Cardiac muscle cell (in vitro differentiated cells and primary cell): ENCODE measurements around the gene PLD1. TPM values are rescaled to one million over a fixed set of nuclear protein-coding genes. Genes with fewer than 3 reads are reported as not detected.

Source experiments
- DNase-seq, 2 donors: peaks; one replicate each; pipeline versions ENCODE4 v3.0.0 to v3.0.0-alpha.2; 2010 to 2017; ENCODE audit warnings: low read depth in 1 of 2, low spot score in 1 of 2
- H3K27ac ChIP-seq: fragments of 200-600 bp; sonication (generic); 2 replicates; pipeline ENCODE4 v1.5.1; 2016
- H3K27me3 ChIP-seq: fragments of 200-600 bp; sonication (generic); 2 replicates; pipeline ENCODE4 v1.6.0; 2016; ENCODE audit warnings: control low read depth
- H3K36me3 ChIP-seq: fragments of 200-600 bp; sonication (generic); 2 replicates; pipeline ENCODE4 v1.5.1; 2016; ENCODE audit warnings: control low read depth
- H3K4me1 ChIP-seq: fragments of 200-600 bp; sonication (generic); 2 replicates; pipeline ENCODE4 v1.8.1; 2017; ENCODE audit warnings: low read depth, mild to moderate bottlenecking, mixed run types
- H3K4me3 ChIP-seq: fragments of 200-600 bp; sonication (generic); 2 replicates; pipeline ENCODE4 v1.5.1; 2016; ENCODE audit warnings: mild to moderate bottlenecking
- H3K9me3 ChIP-seq: fragments of 200-600 bp; sonication (generic); 2 replicates; pipeline ENCODE4 v1.5.1; 2017; ENCODE audit warnings: low read depth, mild to moderate bottlenecking, control low read depth
- polyA plus RNA-seq: library from polyadenylated mRNA; unstranded; fragments of >200 nt; fragmentation: Nextera tagmentation; extraction: Ambion mirVana; gene quantifications from 2 replicates; pipeline ENCODE4 v1.2.1, GENCODE V29; 2016
- total RNA-seq: library from RNA; depleted of rRNA; stranded (reverse); fragments of >200 nt; gene quantifications from 2 replicates; pipeline ENCODE4 v1.2.3, GENCODE V29; 2016
- TF ChIP-seq, protein P1 (sequence below): IDR thresholded peaks from 2 replicates; pipeline ENCODE4 v1.5.1; 2012; ENCODE audit warnings: low read depth, mild to moderate bottlenecking, low read length

PLD1 gene
- total and polyA plus RNA-seq, 2 experiments from 2014 or later = 18.3 to 35.1 TPM

DNA sequence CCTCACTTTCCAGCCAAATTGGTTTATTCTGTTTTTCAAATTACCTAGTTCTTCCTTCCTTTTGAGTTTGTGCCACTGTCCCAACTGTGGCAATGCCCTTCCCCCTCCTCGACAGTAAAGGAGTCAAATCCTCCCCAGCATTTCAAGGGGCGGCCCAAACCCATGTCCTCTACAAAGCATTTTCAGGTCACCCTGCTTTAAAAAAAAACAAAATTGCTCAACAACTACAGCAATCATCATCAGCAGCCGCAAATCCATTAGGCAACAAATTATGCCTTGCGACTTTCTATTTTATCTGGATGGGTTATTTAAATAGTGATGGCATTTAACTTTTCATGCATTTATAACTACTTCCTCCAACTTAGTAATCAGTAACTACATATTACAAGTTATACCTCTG is 32.7 kb downstream of the PLD1 start:
- Histone ChIP-seq H3K9me3 (no peaks in the 10 kb centered on the region), H3K27ac (no peak overlapping the region), H3K36me3 (no peaks in the 10 kb centered on the region), H3K4me1 (no peaks in the 10 kb centered on the region), H3K27me3 (no peaks in the 10 kb centered on the region), H3K4me3 (no peak overlapping the region)
- DNase-seq = no peak
- TF ChIP-seq, protein P1, sequence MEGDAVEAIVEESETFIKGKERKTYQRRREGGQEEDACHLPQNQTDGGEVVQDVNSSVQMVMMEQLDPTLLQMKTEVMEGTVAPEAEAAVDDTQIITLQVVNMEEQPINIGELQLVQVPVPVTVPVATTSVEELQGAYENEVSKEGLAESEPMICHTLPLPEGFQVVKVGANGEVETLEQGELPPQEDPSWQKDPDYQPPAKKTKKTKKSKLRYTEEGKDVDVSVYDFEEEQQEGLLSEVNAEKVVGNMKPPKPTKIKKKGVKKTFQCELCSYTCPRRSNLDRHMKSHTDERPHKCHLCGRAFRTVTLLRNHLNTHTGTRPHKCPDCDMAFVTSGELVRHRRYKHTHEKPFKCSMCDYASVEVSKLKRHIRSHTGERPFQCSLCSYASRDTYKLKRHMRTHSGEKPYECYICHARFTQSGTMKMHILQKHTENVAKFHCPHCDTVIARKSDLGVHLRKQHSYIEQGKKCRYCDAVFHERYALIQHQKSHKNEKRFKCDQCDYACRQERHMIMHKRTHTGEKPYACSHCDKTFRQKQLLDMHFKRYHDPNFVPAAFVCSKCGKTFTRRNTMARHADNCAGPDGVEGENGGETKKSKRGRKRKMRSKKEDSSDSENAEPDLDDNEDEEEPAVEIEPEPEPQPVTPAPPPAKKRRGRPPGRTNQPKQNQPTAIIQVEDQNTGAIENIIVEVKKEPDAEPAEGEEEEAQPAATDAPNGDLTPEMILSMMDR = no peak

DNA sequence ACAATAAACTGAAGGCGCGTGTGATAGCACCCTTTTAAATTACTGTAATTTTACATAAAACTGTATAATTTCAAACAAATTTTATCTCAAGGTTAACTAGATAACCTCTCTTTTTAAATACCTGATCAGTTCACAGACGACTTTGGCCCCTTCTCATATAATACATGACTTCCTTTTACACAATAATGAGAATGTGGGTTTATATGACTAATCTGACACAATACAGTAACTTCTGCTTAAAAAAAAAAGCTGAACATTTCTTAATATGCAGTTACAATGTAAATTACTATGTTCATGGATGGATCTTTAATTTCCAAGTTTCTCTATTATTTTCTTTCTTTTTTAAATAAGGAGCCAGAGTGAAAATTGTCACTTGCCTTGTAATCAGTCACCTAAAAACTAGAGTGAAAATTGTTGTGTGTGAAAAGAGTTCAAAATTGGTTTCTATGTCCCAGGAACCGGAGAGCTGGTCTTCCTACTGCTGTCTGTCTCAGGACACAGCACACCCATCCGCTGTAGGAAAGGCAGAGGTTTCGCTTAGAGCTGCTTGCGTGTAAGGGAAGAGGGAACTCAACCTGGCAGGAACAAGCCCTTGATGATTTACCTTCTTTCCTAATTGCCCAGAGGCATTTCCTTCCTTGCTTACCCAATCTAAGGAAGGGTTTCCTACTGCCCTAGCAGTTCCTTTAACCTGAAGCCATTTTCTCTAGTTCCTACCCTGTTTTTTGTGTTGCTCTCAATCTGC is 33.3 kb downstream of the PLD1 start:
- Histone ChIP-seq H3K9me3 (no peaks in the 10 kb centered on the region), H3K4me3 (no peak overlapping the region), H3K4me1 (no peaks in the 10 kb centered on the region), H3K36me3 (no peaks in the 10 kb centered on the region), H3K27me3 (no peaks in the 10 kb centered on the region), H3K27ac (no peak overlapping the region)
- DNase-seq = no peak
- TF ChIP-seq, protein P1 = no peak

DNA sequence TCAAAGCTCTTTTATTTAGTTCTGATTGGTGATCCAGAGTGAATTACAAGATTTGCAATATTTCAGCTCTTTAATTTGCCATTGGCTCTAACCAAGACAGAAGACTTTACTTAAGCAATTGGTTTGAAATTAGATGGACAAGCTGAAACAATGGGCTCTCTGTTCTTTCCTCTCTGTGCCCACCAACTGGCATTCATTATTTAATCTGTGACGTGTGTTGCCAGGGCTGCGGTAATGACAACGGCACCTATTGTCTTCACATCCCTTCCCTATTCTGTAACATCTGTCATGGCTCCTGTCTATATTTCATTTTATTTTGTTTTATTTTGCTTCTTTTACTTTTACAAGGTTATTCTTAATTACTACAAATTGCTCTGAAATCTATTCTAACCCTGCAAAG is 33.9 kb downstream of the PLD1 start:
- Histone ChIP-seq H3K27ac (no peak overlapping the region), H3K27me3 (no peaks in the 10 kb centered on the region), H3K9me3 (no peaks in the 10 kb centered on the region), H3K4me1 (no peaks in the 10 kb centered on the region), H3K36me3 (no peaks in the 10 kb centered on the region), H3K4me3 (no peak overlapping the region)
- TF ChIP-seq, protein P1 = no peak
- DNase-seq = no peak

DNA sequence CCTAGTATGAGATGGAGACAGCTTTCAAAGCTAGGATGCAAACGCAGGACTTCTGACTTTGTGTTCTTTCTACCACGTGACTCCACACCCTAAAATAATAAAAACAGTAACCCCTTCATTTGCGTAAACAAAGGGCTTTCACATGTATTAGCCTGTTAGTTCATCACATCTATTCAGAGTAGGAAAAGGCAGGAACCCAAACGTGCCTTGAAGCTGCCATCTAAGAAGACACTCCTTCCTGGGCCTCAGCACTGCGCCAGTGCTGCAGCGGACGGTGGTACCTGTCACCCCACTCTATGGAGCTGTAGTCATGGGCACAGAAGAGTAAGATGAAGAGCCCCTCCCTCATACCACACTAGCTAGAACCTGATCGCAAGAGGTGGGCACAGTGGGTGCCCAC is 34.3 kb downstream of the PLD1 start:
- no peak overlapping the region for H3K4me3 ChIP-seq
- H3K27ac ChIP-seq = no peak overlapping the region
- TF ChIP-seq, protein P1 = no peak
- no peaks in the 10 kb centered on the region for H3K4me1 ChIP-seq
- DNase-seq = no peak
- no peaks in the 10 kb centered on the region for H3K36me3 ChIP-seq
- H3K9me3 ChIP-seq = no peaks in the 10 kb centered on the region
- H3K27me3 ChIP-seq = no peaks in the 10 kb centered on the region

DNA sequence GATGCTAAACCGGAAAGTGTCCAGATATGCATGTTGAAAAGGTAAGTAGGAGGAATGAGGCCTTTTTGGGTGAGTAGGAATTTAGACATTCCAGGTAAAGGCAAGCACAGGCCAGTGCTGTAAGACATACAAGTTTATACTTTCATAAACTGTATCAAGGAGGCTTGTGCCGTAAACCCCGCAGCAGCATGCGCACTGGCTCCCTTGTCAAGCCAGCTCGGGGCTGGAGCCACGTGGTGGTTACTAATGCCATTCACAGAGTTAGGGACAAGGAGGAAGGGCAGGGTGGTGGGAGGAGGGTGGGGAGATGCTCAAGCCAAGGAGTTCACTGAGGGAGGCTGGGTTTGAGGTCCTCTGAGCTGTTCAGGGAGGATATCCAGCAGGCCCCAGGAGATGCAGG is 35.8 kb downstream of the PLD1 start:
- Histone ChIP-seq H3K36me3 (no peaks in the 10 kb centered on the region), H3K4me3 (no peak overlapping the region), H3K27ac (no peak overlapping the region), H3K9me3 (no peaks in the 10 kb centered on the region), H3K4me1 (peaks cover 3% of the 10 kb centered on the region), H3K27me3 (no peaks in the 10 kb centered on the region)
- no peak for DNase-seq
- TF ChIP-seq, protein P1 = no peak
